Measurements from ENCODE around the gene RAMAC. TPM values are rescaled to one million over a fixed set of nuclear protein-coding genes. Genes with fewer than 3 reads are reported as not detected.

Gene RAMAC
- total RNA-seq, 1 donor from 2014 or later, result 17.9 TPM

GRCh38 chr15:82950746-82951370, 35.2 kb upstream of the RAMAC start:
- H3K36me3 ChIP-seq, result no peaks in the 10 kb centered on the region
- H3K9me3 ChIP-seq, result no peaks in the 10 kb centered on the region
- peaks cover 11% of the 10 kb centered on the region for H3K27me3 ChIP-seq (ENCODE audit: low read depth)
- H3K4me3 ChIP-seq, result peak overlapping the region; percentile 59
- no peaks in the 10 kb centered on the region for H3K4me1 ChIP-seq
- ATAC-seq (no peak), DNase-seq (no peak)
- intact Hi-C loops (cut with DNase I), result no loop called here
- no peak overlapping the region for H3K27ac ChIP-seq
- no peak for TF ChIP-seq CTCF (IDR thresholded peaks at IDR 0.05)

- no peaks in the 10 kb centered on the region for H3K9me3 ChIP-seq
- peaks cover 11% of the 10 kb centered on the region for H3K27me3 ChIP-seq (ENCODE audit: low read depth)
- H3K27ac ChIP-seq, result peak overlapping the region; percentile 46
- TF ChIP-seq CTCF (IDR thresholded peaks at IDR 0.05), result no peak
- ATAC-seq, result peak; percentile 23 to 51
- H3K36me3 ChIP-seq, result no peaks in the 10 kb centered on the region
- no peak for DNase-seq
- intact Hi-C loops (cut with DNase I), result no loop called here
- peak overlapping the region; percentile 59 for H3K4me3 ChIP-seq
- no peaks in the 10 kb centered on the region for H3K4me1 ChIP-seq
Measured at GRCh38 chr15:82951472-82952157, 34.4 kb upstream of the RAMAC start.

- Histone ChIP-seq H3K27ac (peak within 1 kb of the TSS; percentile 46), H3K36me3 (no peaks in the 10 kb centered on the region), H3K4me3 (peak within 1 kb of the TSS; percentile 59), H3K4me1 (no peaks in the 10 kb centered on the region), H3K27me3 (ENCODE audit: low read depth) (peaks cover 11% of the 10 kb centered on the region), H3K9me3 (no peaks in the 10 kb centered on the region)
- ATAC-seq (peak; percentile 75 to 80), DNase-seq (peak; percentile 58)
- intact Hi-C loops (cut with DNase I), result no loop called here
- TF ChIP-seq CTCF (IDR thresholded peaks at IDR 0.05), result no peak
Measured at GRCh38 chr15:82952158-82953081, 33.6 kb upstream of the RAMAC start, which contains the start of gene HOMER2. TSS of gene HOMER2 (minus strand) at chr15:82952720. CDS start at chr15:82952535, 185 bp downstream.

GRCh38 chr15:82958638-82959037, 27.4 kb upstream of the RAMAC start:
- TF ChIP-seq CTCF (IDR thresholded peaks at IDR 0.05), result no peak
- no peak for DNase-seq
- Histone ChIP-seq H3K27me3 (ENCODE audit: low read depth) (no peaks in the 10 kb centered on the region), H3K36me3 (no peaks in the 10 kb centered on the region), H3K27ac (no peak overlapping the region), H3K4me3 (no peak overlapping the region), H3K4me1 (no peaks in the 10 kb centered on the region), H3K9me3 (no peaks in the 10 kb centered on the region)
- ATAC-seq, result no peak
- intact Hi-C loops (cut with DNase I), result no loop called here

- Histone ChIP-seq H3K27me3 (ENCODE audit: low read depth) (no peaks in the 10 kb centered on the region), H3K36me3 (no peaks in the 10 kb centered on the region), H3K4me1 (no peaks in the 10 kb centered on the region), H3K4me3 (no peak overlapping the region), H3K9me3 (no peaks in the 10 kb centered on the region), H3K27ac (no peak overlapping the region)
- intact Hi-C loops (cut with DNase I), result no loop called here
- no peak for TF ChIP-seq CTCF (IDR thresholded peaks at IDR 0.05)
- DNase-seq, result no peak
- no peak for ATAC-seq
Measured at GRCh38 chr15:82959423-82959822, 26.6 kb upstream of the RAMAC start.

Data from lower lobe of right lung (tissue), 2 donors.